Measurements from ENCODE around the gene TCF20.

Gene TCF20

DNA sequence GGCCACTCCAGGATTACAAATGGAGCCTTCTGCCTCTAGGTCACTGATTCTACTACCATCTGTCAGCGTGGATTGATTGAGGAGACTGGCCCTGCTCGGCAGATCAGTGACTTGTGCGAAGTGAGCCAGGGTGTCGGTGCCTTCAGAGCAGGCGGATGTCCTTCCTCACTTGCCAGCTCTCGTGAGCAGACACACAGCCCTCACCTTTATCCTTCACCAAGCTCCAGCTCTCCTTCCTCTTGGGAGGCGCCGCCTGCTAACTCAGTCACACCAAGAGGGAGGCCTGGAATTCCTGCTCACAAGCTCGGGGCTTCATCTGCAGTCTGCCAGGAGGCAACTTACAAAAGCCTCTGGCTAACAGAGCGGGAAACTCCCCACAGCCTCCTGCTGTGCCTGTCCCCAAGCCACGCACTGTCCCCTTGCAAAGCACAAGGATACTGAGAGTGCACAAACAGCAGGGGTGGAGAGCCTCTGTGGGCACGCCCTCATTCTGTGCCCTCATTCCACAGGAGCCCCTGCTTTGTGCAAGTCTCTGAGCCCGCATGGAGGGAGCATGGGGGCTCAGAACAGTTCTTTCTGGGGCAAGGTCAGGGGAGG, 3.5 kb upstream of the TCF20 start:
- Histone ChIP-seq H3K9me3 (ENCODE audit: control insufficient read depth, low read length) (no peaks in the 10 kb centered on the region), H3K4me1 (ENCODE audit: control insufficient read depth, insufficient read depth, low read length) (peaks cover 43% of the 10 kb centered on the region), H3K27ac (ENCODE audit: insufficient read depth, low read depth, low read length, poor library complexity, severe bottlenecking) (peak overlapping the region; percentile 58), H3K27me3 (ENCODE audit: control insufficient read depth, insufficient read depth, low read length, poor library complexity, severe bottlenecking) (peaks cover 23% of the 10 kb centered on the region), H3K36me3 (ENCODE audit: control insufficient read depth, insufficient read depth, low read length) (no peaks in the 10 kb centered on the region), H3K4me3 (ENCODE audit: insufficient read depth, low read depth, low read length) (no peak overlapping the region)
- WGBS, 2 experiments: 8 to 11% methylated on average over 13 of the region's 13 CpGs

DNA sequence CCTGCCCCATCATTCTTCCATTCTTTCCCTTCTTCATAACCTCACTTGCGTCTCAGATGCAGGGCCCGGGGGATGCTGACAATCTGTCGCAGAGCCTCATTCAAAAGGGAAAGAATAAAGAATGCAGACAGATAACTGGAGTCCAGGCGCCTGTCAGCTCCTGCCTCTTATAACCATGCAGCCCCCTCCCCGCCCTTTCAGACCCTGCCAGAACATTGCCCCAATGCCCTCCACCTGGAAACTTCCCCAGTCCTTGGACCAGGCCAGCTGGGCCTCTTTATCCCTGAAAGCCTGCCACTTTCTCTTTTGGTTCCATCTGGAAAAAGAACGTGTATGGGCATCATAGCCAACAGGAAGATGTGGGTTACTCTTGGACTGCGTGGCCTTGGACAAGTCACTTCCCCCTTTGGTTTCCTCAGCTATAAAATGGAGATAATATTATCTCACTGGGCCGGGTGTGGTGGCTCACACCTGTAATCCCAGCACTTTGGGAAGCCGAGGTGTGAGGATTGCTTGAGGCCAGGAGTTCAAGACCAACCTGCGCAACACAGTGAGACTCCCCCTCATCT, 2.1 kb upstream of the TCF20 start:
- WGBS, 2 experiments: 89 to 91% methylated on average over 9 to 10 of the region's 10 CpGs

DNA sequence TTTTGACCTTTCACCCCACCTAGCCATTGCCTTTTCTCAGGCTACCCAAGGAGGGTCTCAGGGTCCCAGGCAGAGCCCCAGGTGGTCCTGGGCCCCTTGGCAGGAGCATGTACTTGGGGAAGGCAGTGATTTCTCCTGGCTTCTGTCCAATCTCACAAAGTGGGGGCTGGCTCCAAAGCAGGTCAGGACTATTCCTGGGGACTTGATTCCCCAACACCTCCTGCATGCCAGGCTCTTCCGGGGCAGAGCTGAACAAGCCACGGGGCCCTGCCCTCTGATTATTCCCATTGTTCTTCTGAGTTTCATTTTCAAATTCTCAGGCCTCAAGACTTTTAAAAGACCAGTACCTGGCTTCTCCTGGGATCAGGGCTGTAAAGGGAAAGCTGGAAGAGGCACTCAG, 1.5 kb upstream of the TCF20 start:
- Histone ChIP-seq H3K27me3 (ENCODE audit: control insufficient read depth, insufficient read depth, low read length, poor library complexity, severe bottlenecking) (peaks cover 2% of the 10 kb centered on the region), H3K4me3 (ENCODE audit: insufficient read depth, low read depth, low read length) (no peak overlapping the region), H3K27ac (ENCODE audit: insufficient read depth, low read depth, low read length, poor library complexity, severe bottlenecking) (no peak overlapping the region), H3K36me3 (ENCODE audit: control insufficient read depth, insufficient read depth, low read length) (no peaks in the 10 kb centered on the region), H3K4me1 (ENCODE audit: control insufficient read depth, insufficient read depth, low read length) (peaks cover 45% of the 10 kb centered on the region), H3K9me3 (ENCODE audit: control insufficient read depth, low read length) (no peaks in the 10 kb centered on the region)
- WGBS, 2 experiments: 91% methylated on average over 2 of the region's 2 CpGs

More for the DNA sequence above, 2.1 kb upstream of the TCF20 start:
- Histone ChIP-seq H3K4me3 (ENCODE audit: insufficient read depth, low read depth, low read length) (no peak overlapping the region), H3K36me3 (ENCODE audit: control insufficient read depth, insufficient read depth, low read length) (no peaks in the 10 kb centered on the region), H3K9me3 (ENCODE audit: control insufficient read depth, low read length) (no peaks in the 10 kb centered on the region), H3K27ac (ENCODE audit: insufficient read depth, low read depth, low read length, poor library complexity, severe bottlenecking) (no peak overlapping the region), H3K27me3 (ENCODE audit: control insufficient read depth, insufficient read depth, low read length, poor library complexity, severe bottlenecking) (peaks cover 8% of the 10 kb centered on the region), H3K4me1 (ENCODE audit: control insufficient read depth, insufficient read depth, low read length) (peaks cover 46% of the 10 kb centered on the region)

DNA sequence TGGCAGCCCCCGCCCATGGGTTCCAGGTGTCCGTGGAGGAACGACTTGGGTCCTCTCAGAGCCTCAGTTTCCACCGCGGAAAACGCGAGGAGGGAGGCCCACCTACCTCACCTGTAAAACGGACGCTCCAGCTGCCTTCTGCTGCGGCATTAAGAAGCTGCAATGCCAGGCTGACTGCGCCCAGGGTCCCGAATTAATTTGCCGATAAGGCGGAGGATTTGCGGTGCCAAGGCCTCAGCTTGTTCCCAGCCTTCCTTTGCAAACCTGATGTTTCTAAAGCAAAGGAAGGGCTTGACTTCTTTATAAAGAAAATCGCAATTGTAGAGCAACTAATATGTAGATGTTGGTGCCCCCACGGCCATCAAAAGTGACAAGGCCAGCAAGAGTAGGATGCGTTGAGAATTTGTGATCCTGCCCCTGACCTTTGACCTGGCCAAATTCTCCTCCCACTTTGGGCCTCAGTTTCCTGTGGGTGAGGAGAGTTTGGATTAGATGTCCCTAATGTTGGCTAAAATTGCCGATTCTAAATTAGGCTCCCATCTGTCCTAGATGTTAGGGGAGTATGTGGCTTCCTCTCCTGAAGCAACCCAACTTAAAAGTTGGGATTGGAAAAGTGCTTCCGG, 849 bp upstream of the TCF20 start:
- H3K4me3 ChIP-seq (ENCODE audit: insufficient read depth, low read depth, low read length): no peak overlapping the region

GRCh38 chr22:42270176-42270509, 310 bp downstream of the TCF20 start:
- Histone ChIP-seq H3K4me3 (ENCODE audit: insufficient read depth, low read depth, low read length) (peak overlapping the region; percentile 83), H3K4me1 (ENCODE audit: control insufficient read depth, insufficient read depth, low read length) (peaks cover 28% of the 10 kb centered on the region), H3K36me3 (ENCODE audit: control insufficient read depth, insufficient read depth, low read length) (no peaks in the 10 kb centered on the region), H3K27ac (ENCODE audit: insufficient read depth, low read depth, low read length, poor library complexity, severe bottlenecking) (no peak overlapping the region), H3K27me3 (ENCODE audit: control insufficient read depth, insufficient read depth, low read length, poor library complexity, severe bottlenecking) (no peaks in the 10 kb centered on the region), H3K9me3 (ENCODE audit: control insufficient read depth, low read length) (no peaks in the 10 kb centered on the region)
- 0% methylated on average over 37 of the region's 37 CpGs for WGBS, 2 experiments

More for the DNA sequence above, 849 bp upstream of the TCF20 start:
- Histone ChIP-seq H3K27me3 (ENCODE audit: control insufficient read depth, insufficient read depth, low read length, poor library complexity, severe bottlenecking) (no peaks in the 10 kb centered on the region), H3K9me3 (ENCODE audit: control insufficient read depth, low read length) (no peaks in the 10 kb centered on the region), H3K36me3 (ENCODE audit: control insufficient read depth, insufficient read depth, low read length) (no peaks in the 10 kb centered on the region), H3K4me1 (ENCODE audit: control insufficient read depth, insufficient read depth, low read length) (peaks cover 39% of the 10 kb centered on the region), H3K27ac (ENCODE audit: insufficient read depth, low read depth, low read length, poor library complexity, severe bottlenecking) (no peak overlapping the region)
- 94 to 96% methylated on average over 20 of the region's 20 CpGs for WGBS, 2 experiments

- no peaks in the 10 kb centered on the region for H3K9me3 ChIP-seq (ENCODE audit: control insufficient read depth, low read length)
- peaks cover 29% of the 10 kb centered on the region for H3K4me1 ChIP-seq (ENCODE audit: control insufficient read depth, insufficient read depth, low read length)
- H3K27ac ChIP-seq (ENCODE audit: insufficient read depth, low read depth, low read length, poor library complexity, severe bottlenecking): no peak overlapping the region
- no peaks in the 10 kb centered on the region for H3K27me3 ChIP-seq (ENCODE audit: control insufficient read depth, insufficient read depth, low read length, poor library complexity, severe bottlenecking)
- no peaks in the 10 kb centered on the region for H3K36me3 ChIP-seq (ENCODE audit: control insufficient read depth, insufficient read depth, low read length)
- WGBS, 2 experiments: 0% methylated on average over 70 of the region's 70 CpGs
- H3K4me3 ChIP-seq (ENCODE audit: insufficient read depth, low read depth, low read length): peak overlapping the region; percentile 83
These were observed 849 bp downstream of the TCF20 start for GRCh38 chr22:42269432-42270175.

- no peak overlapping the region for H3K27ac ChIP-seq (ENCODE audit: insufficient read depth, low read depth, low read length, poor library complexity, severe bottlenecking)
- 12 to 14% methylated on average over 9 of the region's 9 CpGs for WGBS, 2 experiments
- no peaks in the 10 kb centered on the region for H3K9me3 ChIP-seq (ENCODE audit: control insufficient read depth, low read length)
- H3K36me3 ChIP-seq (ENCODE audit: control insufficient read depth, insufficient read depth, low read length): no peaks in the 10 kb centered on the region
- H3K27me3 ChIP-seq (ENCODE audit: control insufficient read depth, insufficient read depth, low read length, poor library complexity, severe bottlenecking): no peaks in the 10 kb centered on the region
- H3K4me1 ChIP-seq (ENCODE audit: control insufficient read depth, insufficient read depth, low read length): peaks cover 26% of the 10 kb centered on the region
- peak overlapping the region; percentile 83 for H3K4me3 ChIP-seq (ENCODE audit: insufficient read depth, low read depth, low read length)
These were observed 1.5 kb downstream of the TCF20 start for GRCh38 chr22:42268852-42269410.

DNA sequence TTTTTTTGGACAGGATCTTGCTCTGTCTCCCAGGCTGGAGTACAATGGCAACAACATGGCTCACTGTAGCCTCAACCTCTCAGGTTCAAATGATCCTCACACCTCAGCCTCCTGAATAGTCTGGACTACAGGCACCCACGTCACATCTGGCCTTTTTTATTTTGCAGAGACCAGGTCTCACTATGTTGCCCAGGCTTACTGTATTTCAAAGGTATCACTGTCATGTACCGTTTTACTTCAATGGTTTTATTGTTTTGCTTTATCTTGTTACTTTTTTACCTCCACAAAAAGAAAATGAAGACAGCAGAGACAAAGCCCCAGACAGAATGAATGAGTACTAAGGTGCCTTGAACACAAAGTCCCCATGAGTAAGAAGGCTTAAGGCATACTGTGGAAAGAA, 5.1 kb downstream of the TCF20 start:
- no peaks in the 10 kb centered on the region for H3K27me3 ChIP-seq (ENCODE audit: control insufficient read depth, insufficient read depth, low read length, poor library complexity, severe bottlenecking)
- H3K4me3 ChIP-seq (ENCODE audit: insufficient read depth, low read depth, low read length): no peak overlapping the region
- peaks cover 13% of the 10 kb centered on the region for H3K4me1 ChIP-seq (ENCODE audit: control insufficient read depth, insufficient read depth, low read length)
- H3K9me3 ChIP-seq (ENCODE audit: control insufficient read depth, low read length): no peaks in the 10 kb centered on the region
- no peaks in the 10 kb centered on the region for H3K36me3 ChIP-seq (ENCODE audit: control insufficient read depth, insufficient read depth, low read length)
- H3K27ac ChIP-seq (ENCODE audit: insufficient read depth, low read depth, low read length, poor library complexity, severe bottlenecking): no peak overlapping the region
- 92 to 93% methylated on average over 2 of the region's 2 CpGs for WGBS, 2 experiments

- Histone ChIP-seq H3K9me3 (ENCODE audit: control insufficient read depth, low read length) (no peaks in the 10 kb centered on the region), H3K4me3 (ENCODE audit: insufficient read depth, low read depth, low read length) (no peak overlapping the region), H3K27ac (ENCODE audit: insufficient read depth, low read depth, low read length, poor library complexity, severe bottlenecking) (no peak overlapping the region), H3K4me1 (ENCODE audit: control insufficient read depth, insufficient read depth, low read length) (peaks cover 19% of the 10 kb centered on the region), H3K36me3 (ENCODE audit: control insufficient read depth, insufficient read depth, low read length) (no peaks in the 10 kb centered on the region), H3K27me3 (ENCODE audit: control insufficient read depth, insufficient read depth, low read length, poor library complexity, severe bottlenecking) (no peaks in the 10 kb centered on the region)
- WGBS, 2 experiments: 67 to 78% methylated on average over 2 to 5 of the region's 5 CpGs
These were observed 6.5 kb downstream of the TCF20 start for GRCh38 chr22:42263944-42264343.

- no peaks in the 10 kb centered on the region for H3K36me3 ChIP-seq (ENCODE audit: control insufficient read depth, insufficient read depth, low read length)
These were observed 7.5 kb downstream of the TCF20 start for GRCh38 chr22:42262964-42263363.

More at GRCh38 chr22:42262964-42263363, 7.5 kb downstream of the TCF20 start:
- WGBS, 2 experiments: 94% methylated on average over 4 of the region's 4 CpGs
- Histone ChIP-seq H3K4me3 (ENCODE audit: insufficient read depth, low read depth, low read length) (no peak overlapping the region), H3K4me1 (ENCODE audit: control insufficient read depth, insufficient read depth, low read length) (peaks cover 18% of the 10 kb centered on the region), H3K27me3 (ENCODE audit: control insufficient read depth, insufficient read depth, low read length, poor library complexity, severe bottlenecking) (no peaks in the 10 kb centered on the region), H3K9me3 (ENCODE audit: control insufficient read depth, low read length) (no peaks in the 10 kb centered on the region), H3K27ac (ENCODE audit: insufficient read depth, low read depth, low read length, poor library complexity, severe bottlenecking) (no peak overlapping the region)
